Fibroblast of lung (primary cell): Measurements from ENCODE around the gene HCN1.

ENCODE experiments used
- CTCF ChIP-seq, 2 donors: IDR thresholded peaks in 1 of 2; conservative IDR thresholded peaks in 1 of 2; 1 replicate in 1 of 2; 2 replicates in 1 of 2; pipeline ENCODE4 v1.5.1; 2011 to 2012; ENCODE audit warnings: low read length in 2 of 2, control low read depth in 1 of 2, inconsistent platforms in 1 of 2, low read depth in 1 of 2, mild to moderate bottlenecking in 1 of 2
- EZH2 ChIP-seq: IDR thresholded peaks from 2 replicates; pipeline ENCODE4 v1.5.1; 2012; ENCODE audit warnings: low read length, control low read depth, mild to moderate bottlenecking; ENCODE audit errors: missing control alignments

GRCh38 chr5:45335978-45336377, 360.2 kb downstream of the HCN1 start:
- TF ChIP-seq CTCF (conservative IDR thresholded peaks at IDR 0.05 in 1 of 2, IDR thresholded peaks at IDR 0.05 in 1 of 2; ENCODE audit: low read depth in 1 of 2, low read length in 2 of 2) (no peak), EZH2 (no peak)
